HCT116 (cell line): Measurements from ENCODE around the gene SYNPO. TPM values are rescaled to one million over a fixed set of nuclear protein-coding genes. Genes with fewer than 3 reads are reported as not detected.

Source experiments
- ATAC-seq: fragments of 200-7000 bp; cut with Tn5 transposase; 2 replicates; pipeline ENCODE4 v1.9.1; 2020; ENCODE audit warnings: mild to moderate bottlenecking, moderate library complexity
- BruUV-seq: library from RNA; stranded (reverse); fragments of 400-500 nt; replicated peaks from 2 replicates; lab custom pipeline; 2021; lab: Mats Ljungman, UMichigan
- CTCF ChIA-PET: fragments of 300-600 bp; sonication (Branson Sonifier 250); formaldehyde crosslinking; loops from one replicate; lab custom pipeline; 2021; ENCODE audit warnings: antibody characterized with exemption; lab: Charles Lee
- POLR2A ChIA-PET: fragments of 300-600, 350-600 bp; sonication (Branson Sonifier 250); formaldehyde crosslinking; loops from one replicate; lab custom pipeline; 2021; ENCODE audit warnings: antibody characterized with exemption; lab: Charles Lee
- RAD21 ChIA-PET, 2 experiments: fragments of 300-600 bp; sonication (Branson Sonifier 250); formaldehyde crosslinking; loops; one replicate each; lab custom pipeline; 2023; ENCODE audit warnings: low total read pairs in 2 of 2; ENCODE audit not compliant: uncharacterized antibody in 2 of 2, unreplicated experiment in 2 of 2, low non-redundant PET in 1 of 2; lab: Charles Lee
- DNase-seq: peaks from one replicate; pipeline ENCODE4 v3.0.0-alpha.2; 2010; ENCODE audit warnings: low read depth, low spot score
- H2AFZ ChIP-seq: fragments of 200-600 bp; shearing (Covaris generic), sonication (generic); 2 replicates; pipeline ENCODE4 v1.6.1; 2017; ENCODE audit warnings: low read depth, mixed run types, mixed read lengths, antibody characterized with exemption, low read length; ENCODE audit not compliant: poor library complexity, severe bottlenecking
- H3K27ac ChIP-seq: 2 replicates; pipeline ENCODE4 v1.5.1; 2012; ENCODE audit warnings: low read depth, low read length
- H3K27me3 ChIP-seq: fragments of 200-600 bp; sonication (generic); 2 replicates; pipeline ENCODE4 v1.6.1; 2016; ENCODE audit warnings: mixed run types, low read length, mixed read lengths; ENCODE audit not compliant: insufficient read depth
- H3K36me3 ChIP-seq, 2 experiments: fragments of 200-500 bp in 1 of 2; fragments of 200-600 bp in 1 of 2; sonication (Bioruptor generic) in 1 of 2; sonication (generic) in 1 of 2; 2 replicates each; pipeline versions ENCODE4 v1.5.1 to v1.6.1; 2014 to 2016; ENCODE audit warnings: low read length in 2 of 2, inconsistent platforms in 1 of 2, mixed read lengths in 1 of 2, mixed run types in 1 of 2; ENCODE audit not compliant: insufficient read depth in 2 of 2, control insufficient read depth in 1 of 2
- H3K4me1 ChIP-seq, 2 experiments: fragments of 200-600 bp in 1 of 2; sonication (generic) in 1 of 2; 2 replicates each; pipeline versions ENCODE4 v1.5.1 to v1.6.1; 2012 to 2017; ENCODE audit warnings: low read length in 2 of 2, inconsistent platforms in 1 of 2, mild to moderate bottlenecking in 1 of 2, mixed read lengths in 1 of 2, mixed run types in 1 of 2, moderate library complexity in 1 of 2; ENCODE audit not compliant: insufficient read depth in 2 of 2, control insufficient read depth in 1 of 2
- H3K4me2 ChIP-seq: fragments of 200-600 bp; sonication (generic); 2 replicates; pipeline ENCODE4 v1.6.1; 2017; ENCODE audit warnings: mixed run types, low read length, mixed read lengths
- H3K4me3 ChIP-seq, 2 experiments: fragments of 200-600 bp in 1 of 2; sonication (generic) in 1 of 2; replicated peaks in 1 of 2; 2 replicates each; pipeline ENCODE4 v1.5.1; 2011 to 2016; ENCODE audit warnings: low read length in 2 of 2, control low read depth in 1 of 2, low read depth in 1 of 2, mild to moderate bottlenecking in 1 of 2, mixed read lengths in 1 of 2, mixed run types in 1 of 2
- H3K79me2 ChIP-seq: fragments of 200-600 bp; sonication (generic); 2 replicates; pipeline ENCODE4 v1.6.1; 2017; ENCODE audit warnings: mild to moderate bottlenecking, mixed run types, low read length, moderate library complexity, mixed read lengths; ENCODE audit not compliant: insufficient read depth
- H3K9ac ChIP-seq: fragments of 200-600 bp; sonication (generic); 2 replicates; pipeline ENCODE4 v1.6.1; 2016; ENCODE audit warnings: low read length, mixed read lengths
- H3K9me2 ChIP-seq: fragments of 200-600 bp; sonication (generic), shearing (Covaris generic); 2 replicates; pipeline ENCODE4 v1.6.1; 2017; ENCODE audit warnings: mixed run types, mild to moderate bottlenecking, moderate library complexity; ENCODE audit not compliant: insufficient read depth
- H3K9me3 ChIP-seq, 2 experiments: fragments of 200-500 bp in 1 of 2; fragments of 200-600 bp in 1 of 2; sonication (Bioruptor generic) in 1 of 2; sonication (generic) in 1 of 2; 2 replicates each; pipeline ENCODE4 v1.6.1; 2014 to 2017; ENCODE audit warnings: low read length in 2 of 2, mixed read lengths in 2 of 2, inconsistent platforms in 1 of 2, low read depth in 1 of 2, mild to moderate bottlenecking in 1 of 2, mixed run types in 1 of 2, moderate library complexity in 1 of 2; ENCODE audit not compliant: control insufficient read depth in 1 of 2, insufficient read depth in 1 of 2
- H4K20me1 ChIP-seq: fragments of 200-600 bp; sonication (generic), shearing (Covaris generic); 2 replicates; pipeline ENCODE4 v1.6.1; 2017; ENCODE audit warnings: mixed run types, mild to moderate bottlenecking, moderate library complexity; ENCODE audit not compliant: insufficient read depth
- EZH2phosphoT487 ChIP-seq: fragments of 200-600 bp; IDR thresholded peaks from 2 replicates; pipeline ENCODE4 v1.6.1; 2018; ENCODE audit warnings: antibody characterized with exemption, borderline replicate concordance
- FOSL1 ChIP-seq: IDR thresholded peaks from 2 replicates; pipeline ENCODE4 v1.6.1; 2012; ENCODE audit warnings: low read depth
- POLR2AphosphoS5 ChIP-seq: IDR thresholded peaks from 2 replicates; pipeline ENCODE4 v1.6.1; 2011; ENCODE audit warnings: mild to moderate bottlenecking, low read depth, low read length, moderate library complexity
- RAD21 ChIP-seq: IDR thresholded peaks from 2 replicates; pipeline ENCODE4 v1.6.1; 2012; ENCODE audit warnings: low read depth, mild to moderate bottlenecking
- SIN3A ChIP-seq: IDR thresholded peaks from 2 replicates; pipeline ENCODE4 v1.6.1; 2012; ENCODE audit warnings: low read depth
- SRF ChIP-seq: IDR thresholded peaks from 2 replicates; pipeline ENCODE4 v1.6.1; 2012; ENCODE audit warnings: low read depth
- TCF7L2 ChIP-seq: IDR thresholded peaks from 2 replicates; pipeline ENCODE4 v1.7.0; 2011; ENCODE audit warnings: borderline replicate concordance, inconsistent platforms; ENCODE audit not compliant: insufficient read depth, insufficient read length; ENCODE audit errors: extremely low read depth
- ZNF274 ChIP-seq: fragments of 200-500 bp; sonication (Bioruptor generic); IDR thresholded peaks from 2 replicates; pipeline ENCODE4 v1.6.1; 2014; ENCODE audit warnings: mild to moderate bottlenecking, low read depth, low read length, inconsistent platforms
- intact Hi-C: fragments of 100-400 bp; cut with micrococcal nuclease; formaldehyde crosslinking; loops from 2 replicates; pipeline ENCODE4 v1.10.0; 2022
- total RNA-seq: library from RNA; stranded (reverse); gene quantifications from one replicate; pipeline ENCODE4 v1.2.1, GENCODE V29; 2021; ENCODE audit not compliant: unreplicated experiment
- TF ChIP-seq, protein P1 (sequence below): IDR thresholded peaks from 2 replicates; pipeline ENCODE4 v1.6.1; 2011; ENCODE audit warnings: mild to moderate bottlenecking, low read length, moderate library complexity; ENCODE audit not compliant: insufficient replicate concordance; ENCODE audit errors: extremely low read depth
- TF ChIP-seq, protein P2 (sequence below): IDR thresholded peaks from 2 replicates; pipeline ENCODE4 v1.6.1; 2012
- TF ChIP-seq, protein P3 (sequence below), 3 experiments: fragments of 200-600 bp in 1 of 3; sonication (generic) in 1 of 3; IDR thresholded peaks in 2 of 3; conservative IDR thresholded peaks in 1 of 3; 2 replicates each; pipeline ENCODE4 v1.5.1; 2012 to 2017; ENCODE audit warnings: low read depth in 2 of 3, low read length in 2 of 3, antibody characterized with exemption in 1 of 3, borderline replicate concordance in 1 of 3, control low read depth in 1 of 3, mild to moderate bottlenecking in 1 of 3, mixed read lengths in 1 of 3, mixed run types in 1 of 3, moderate library complexity in 1 of 3; ENCODE audit not compliant: insufficient read depth in 1 of 3
- TF ChIP-seq, protein P4 (sequence below): IDR thresholded peaks from 2 replicates; pipeline ENCODE4 v1.6.1; 2012; ENCODE audit warnings: low read depth

Gene SYNPO
- total RNA-seq, 1 experiment from 2014 or later = 8.2 TPM

DNA sequence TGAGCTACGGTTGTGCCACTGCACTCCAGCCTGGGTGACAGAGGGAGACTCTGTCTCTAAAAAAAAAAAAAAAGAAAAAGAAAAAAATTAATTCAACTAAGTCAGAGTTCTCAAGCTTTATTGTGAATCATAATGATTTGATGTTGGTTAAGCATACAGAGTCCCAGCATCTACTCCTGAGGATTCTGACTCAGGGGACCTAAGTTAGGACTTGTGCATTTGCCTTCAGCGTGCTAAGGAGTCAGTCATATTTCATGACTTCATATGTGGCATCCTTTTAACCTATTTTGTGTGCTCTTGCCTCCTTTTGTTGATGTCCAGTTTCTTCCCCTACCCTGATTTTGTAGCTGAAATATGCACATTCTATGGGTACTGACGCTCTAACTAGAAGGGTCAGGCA is 23.5 kb downstream of the SYNPO start:
- Histone ChIP-seq H4K20me1 (no peaks in the 10 kb centered on the region), H3K36me3 (no peaks in the 10 kb centered on the region), H2AFZ (no peak overlapping the region), H3K4me3 (no peak overlapping the region)
- POLR2A ChIA-PET = no interaction called here
- BruUV-seq = no TSS peak
- ATAC-seq (no peak), DNase-seq (no peak)
- TF ChIP-seq, protein P1, sequence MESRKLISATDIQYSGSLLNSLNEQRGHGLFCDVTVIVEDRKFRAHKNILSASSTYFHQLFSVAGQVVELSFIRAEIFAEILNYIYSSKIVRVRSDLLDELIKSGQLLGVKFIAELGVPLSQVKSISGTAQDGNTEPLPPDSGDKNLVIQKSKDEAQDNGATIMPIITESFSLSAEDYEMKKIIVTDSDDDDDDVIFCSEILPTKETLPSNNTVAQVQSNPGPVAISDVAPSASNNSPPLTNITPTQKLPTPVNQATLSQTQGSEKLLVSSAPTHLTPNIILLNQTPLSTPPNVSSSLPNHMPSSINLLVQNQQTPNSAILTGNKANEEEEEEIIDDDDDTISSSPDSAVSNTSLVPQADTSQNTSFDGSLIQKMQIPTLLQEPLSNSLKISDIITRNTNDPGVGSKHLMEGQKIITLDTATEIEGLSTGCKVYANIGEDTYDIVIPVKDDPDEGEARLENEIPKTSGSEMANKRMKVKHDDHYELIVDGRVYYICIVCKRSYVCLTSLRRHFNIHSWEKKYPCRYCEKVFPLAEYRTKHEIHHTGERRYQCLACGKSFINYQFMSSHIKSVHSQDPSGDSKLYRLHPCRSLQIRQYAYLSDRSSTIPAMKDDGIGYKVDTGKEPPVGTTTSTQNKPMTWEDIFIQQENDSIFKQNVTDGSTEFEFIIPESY = no peak
- TF ChIP-seq RAD21 (no peak), EZH2phosphoT487 (no peak), ZNF274 (no peak), SIN3A (no peak), SRF (no peak), POLR2AphosphoS5 (no peak), TCF7L2 (no peak), FOSL1 (no peak)
- TF ChIP-seq, protein P2, sequence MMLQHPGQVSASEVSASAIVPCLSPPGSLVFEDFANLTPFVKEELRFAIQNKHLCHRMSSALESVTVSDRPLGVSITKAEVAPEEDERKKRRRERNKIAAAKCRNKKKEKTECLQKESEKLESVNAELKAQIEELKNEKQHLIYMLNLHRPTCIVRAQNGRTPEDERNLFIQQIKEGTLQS = no peak
- TF ChIP-seq, protein P3, sequence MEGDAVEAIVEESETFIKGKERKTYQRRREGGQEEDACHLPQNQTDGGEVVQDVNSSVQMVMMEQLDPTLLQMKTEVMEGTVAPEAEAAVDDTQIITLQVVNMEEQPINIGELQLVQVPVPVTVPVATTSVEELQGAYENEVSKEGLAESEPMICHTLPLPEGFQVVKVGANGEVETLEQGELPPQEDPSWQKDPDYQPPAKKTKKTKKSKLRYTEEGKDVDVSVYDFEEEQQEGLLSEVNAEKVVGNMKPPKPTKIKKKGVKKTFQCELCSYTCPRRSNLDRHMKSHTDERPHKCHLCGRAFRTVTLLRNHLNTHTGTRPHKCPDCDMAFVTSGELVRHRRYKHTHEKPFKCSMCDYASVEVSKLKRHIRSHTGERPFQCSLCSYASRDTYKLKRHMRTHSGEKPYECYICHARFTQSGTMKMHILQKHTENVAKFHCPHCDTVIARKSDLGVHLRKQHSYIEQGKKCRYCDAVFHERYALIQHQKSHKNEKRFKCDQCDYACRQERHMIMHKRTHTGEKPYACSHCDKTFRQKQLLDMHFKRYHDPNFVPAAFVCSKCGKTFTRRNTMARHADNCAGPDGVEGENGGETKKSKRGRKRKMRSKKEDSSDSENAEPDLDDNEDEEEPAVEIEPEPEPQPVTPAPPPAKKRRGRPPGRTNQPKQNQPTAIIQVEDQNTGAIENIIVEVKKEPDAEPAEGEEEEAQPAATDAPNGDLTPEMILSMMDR (IDR thresholded peaks at IDR 0.05 in 2 of 3, conservative IDR thresholded peaks at IDR 0.05 in 1 of 3; ENCODE audit: borderline replicate concordance in 1 of 3, insufficient read depth in 1 of 3, low read depth in 2 of 3, low read length in 2 of 3) = no peak
- TF ChIP-seq, protein P4, sequence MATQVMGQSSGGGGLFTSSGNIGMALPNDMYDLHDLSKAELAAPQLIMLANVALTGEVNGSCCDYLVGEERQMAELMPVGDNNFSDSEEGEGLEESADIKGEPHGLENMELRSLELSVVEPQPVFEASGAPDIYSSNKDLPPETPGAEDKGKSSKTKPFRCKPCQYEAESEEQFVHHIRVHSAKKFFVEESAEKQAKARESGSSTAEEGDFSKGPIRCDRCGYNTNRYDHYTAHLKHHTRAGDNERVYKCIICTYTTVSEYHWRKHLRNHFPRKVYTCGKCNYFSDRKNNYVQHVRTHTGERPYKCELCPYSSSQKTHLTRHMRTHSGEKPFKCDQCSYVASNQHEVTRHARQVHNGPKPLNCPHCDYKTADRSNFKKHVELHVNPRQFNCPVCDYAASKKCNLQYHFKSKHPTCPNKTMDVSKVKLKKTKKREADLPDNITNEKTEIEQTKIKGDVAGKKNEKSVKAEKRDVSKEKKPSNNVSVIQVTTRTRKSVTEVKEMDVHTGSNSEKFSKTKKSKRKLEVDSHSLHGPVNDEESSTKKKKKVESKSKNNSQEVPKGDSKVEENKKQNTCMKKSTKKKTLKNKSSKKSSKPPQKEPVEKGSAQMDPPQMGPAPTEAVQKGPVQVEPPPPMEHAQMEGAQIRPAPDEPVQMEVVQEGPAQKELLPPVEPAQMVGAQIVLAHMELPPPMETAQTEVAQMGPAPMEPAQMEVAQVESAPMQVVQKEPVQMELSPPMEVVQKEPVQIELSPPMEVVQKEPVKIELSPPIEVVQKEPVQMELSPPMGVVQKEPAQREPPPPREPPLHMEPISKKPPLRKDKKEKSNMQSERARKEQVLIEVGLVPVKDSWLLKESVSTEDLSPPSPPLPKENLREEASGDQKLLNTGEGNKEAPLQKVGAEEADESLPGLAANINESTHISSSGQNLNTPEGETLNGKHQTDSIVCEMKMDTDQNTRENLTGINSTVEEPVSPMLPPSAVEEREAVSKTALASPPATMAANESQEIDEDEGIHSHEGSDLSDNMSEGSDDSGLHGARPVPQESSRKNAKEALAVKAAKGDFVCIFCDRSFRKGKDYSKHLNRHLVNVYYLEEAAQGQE = no peak
- TF ChIP-seq, all 23 proteins: peak for 0
- H3K27ac ChIP-seq = no peak overlapping the region
- ChIA-PET RAD21 (no interaction called here), CTCF (interaction anchor here (0.8 kb wide), 1 partner anchor 10 kb away, joined by 3 read pairs; no protein-coding TSS in a partner anchor)
- H3K9me3 ChIP-seq = no peaks in the 10 kb centered on the region
- no peaks in the 10 kb centered on the region; the same call in 1 of the 2 replicates for H3K27me3 ChIP-seq
- H3K4me2 ChIP-seq = no peak overlapping the region
- no peaks in the 10 kb centered on the region for H3K4me1 ChIP-seq
- no peaks in the 10 kb centered on the region for H3K79me2 ChIP-seq
- H3K9me2 ChIP-seq = no peaks in the 10 kb centered on the region
- intact Hi-C loops = no loop called here
- no peak overlapping the region for H3K9ac ChIP-seq
